ENCODE data around the gene SEMA6B. TPM values are rescaled to one million over a fixed set of nuclear protein-coding genes. Genes with fewer than 3 reads are reported as not detected.
"Not testable (repeated sequence)": the region's sequence is repeated elsewhere in the genome, so short reads cannot be mapped to it uniquely, and the experiment has no call there.

SEMA6B gene
- total RNA-seq, 1 donor from 2014 or later, result 6.9 TPM

DNA sequence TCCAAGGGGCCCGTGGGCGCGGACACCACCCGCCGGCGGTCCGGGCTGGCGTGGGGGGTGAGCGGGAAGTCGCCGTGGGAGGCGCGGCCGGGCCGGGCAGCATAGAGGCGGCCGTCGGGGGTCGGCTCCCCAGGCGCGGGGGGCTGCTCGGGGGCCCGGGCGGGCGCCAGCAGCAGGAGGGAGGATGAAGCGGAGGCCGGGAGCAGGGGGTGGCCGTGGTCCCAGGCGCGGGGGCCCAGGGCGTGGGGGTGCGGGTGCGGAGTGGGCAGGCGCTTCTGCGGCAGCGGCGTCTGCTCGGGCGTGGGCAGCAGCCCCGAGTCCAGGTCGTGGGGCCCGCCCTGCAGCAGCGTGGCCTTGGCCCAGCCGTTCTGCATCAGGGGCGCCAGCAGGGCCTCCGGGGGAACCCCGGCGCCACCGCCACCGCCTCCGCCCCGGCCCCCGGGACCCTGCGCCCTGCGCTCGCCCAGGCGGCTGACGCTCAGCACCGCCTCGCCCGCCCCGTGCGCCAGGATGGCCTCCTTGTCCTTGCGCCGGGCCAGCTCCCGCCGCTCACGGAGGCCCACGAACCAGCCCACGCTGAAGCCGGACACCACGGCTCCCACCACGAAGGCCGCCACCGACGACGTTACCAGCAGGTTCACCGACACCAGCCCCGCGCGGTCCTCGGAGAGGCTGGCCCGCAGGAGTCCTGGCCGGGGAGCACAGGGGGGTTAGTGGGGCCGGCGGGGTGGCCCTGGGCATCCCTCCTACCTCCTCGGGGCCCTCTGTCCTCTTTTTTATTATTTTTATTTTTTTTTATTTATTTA, 15.4 kb downstream of the SEMA6B start:
- DNase-seq (ENCODE audit: low spot score in 2 of 2, unreplicated experiment in 2 of 2), result no peak
- Mint-ChIP-seq H3K36me3 (no peaks in the 10 kb centered on the region), H3K27me3 (ENCODE audit: low read depth) (no peaks in the 10 kb centered on the region), H3K4me1 (no peaks in the 10 kb centered on the region), H3K4me3 (no peak overlapping the region), H3K27ac (no peak overlapping the region), H3K9me3 (no peaks in the 10 kb centered on the region)
- no peak for TF ChIP-seq CTCF (IDR thresholded peaks at IDR 0.05; ENCODE audit: unreplicated experiment)

DNA sequence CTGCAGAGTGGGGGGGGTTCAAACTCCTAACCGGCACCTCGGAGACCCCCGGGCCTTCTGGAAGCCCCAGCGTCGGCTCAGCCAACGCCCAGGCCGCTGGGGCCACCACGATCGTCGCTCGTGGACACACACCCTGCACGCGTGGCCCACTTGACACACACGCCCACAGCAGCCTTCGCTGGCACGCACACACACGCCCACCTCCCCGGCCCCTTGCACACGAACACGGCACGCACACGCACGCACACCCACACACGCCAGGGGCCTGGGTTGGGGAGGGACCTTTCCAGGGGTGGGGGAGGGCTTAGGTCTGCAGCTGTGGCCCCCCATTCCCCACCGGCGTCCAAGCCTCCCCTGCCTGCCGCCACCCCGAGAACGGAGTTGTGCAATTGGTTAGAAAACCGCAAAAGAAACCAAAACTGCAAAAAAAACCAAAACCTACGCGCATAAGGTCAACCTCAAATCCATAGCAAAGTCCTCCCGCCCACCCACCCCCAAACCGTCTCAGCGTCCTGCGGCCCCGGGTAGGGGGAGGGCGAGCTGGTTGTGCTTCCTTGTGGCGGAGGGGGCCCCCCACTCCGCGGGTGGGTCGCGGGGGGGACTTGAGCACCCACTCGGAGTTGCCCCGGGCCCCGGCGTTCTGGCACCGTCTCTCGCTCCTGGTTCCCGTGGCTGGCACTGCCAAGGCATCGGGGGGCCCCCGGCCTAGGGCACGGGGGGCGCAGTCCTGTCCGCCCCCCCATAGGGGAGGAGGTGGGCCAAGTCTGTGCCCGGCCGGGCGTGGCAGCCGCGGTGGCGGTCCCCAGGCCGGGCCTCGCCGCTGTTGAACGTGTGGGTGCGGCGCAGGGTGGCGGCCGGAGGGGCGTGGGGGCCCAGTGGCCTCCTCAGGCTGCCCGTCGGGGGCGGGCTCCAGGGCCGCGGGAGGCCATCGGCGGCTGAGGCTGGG, 16.3 kb downstream of the SEMA6B start:
- H3K27ac Mint-ChIP-seq, result no peak overlapping the region
- no peak for TF ChIP-seq CTCF (IDR thresholded peaks at IDR 0.05; ENCODE audit: unreplicated experiment)
- no peak for DNase-seq (ENCODE audit: low spot score in 2 of 2, unreplicated experiment in 2 of 2)
- no peaks in the 10 kb centered on the region for H3K27me3 Mint-ChIP-seq (ENCODE audit: low read depth)
- no peaks in the 10 kb centered on the region for H3K36me3 Mint-ChIP-seq
- H3K4me1 Mint-ChIP-seq, result no peaks in the 10 kb centered on the region
- no peak overlapping the region for H3K4me3 Mint-ChIP-seq
- no peaks in the 10 kb centered on the region for H3K9me3 Mint-ChIP-seq

DNA sequence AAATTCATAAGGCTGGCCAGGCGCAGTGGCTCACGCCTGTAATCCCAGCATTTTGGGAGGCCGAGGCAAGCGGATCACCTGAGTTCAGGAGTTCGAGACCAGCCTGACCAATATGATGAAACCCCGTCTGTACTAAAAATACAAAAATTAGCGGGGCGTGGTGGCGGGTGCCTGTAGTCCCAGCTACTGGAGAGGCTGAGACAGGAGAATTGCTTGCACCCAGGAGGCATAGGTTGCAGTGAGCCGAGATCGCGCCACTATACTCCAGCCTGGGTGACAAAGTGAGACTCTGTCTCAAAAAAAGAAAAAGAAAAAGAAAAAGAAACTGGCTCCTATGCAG, 17.7 kb downstream of the SEMA6B start:
- not testable (repeated sequence) for H3K9me3 Mint-ChIP-seq; H3K27me3 Mint-ChIP-seq (ENCODE audit: low read depth); H3K4me3 Mint-ChIP-seq; H3K27ac Mint-ChIP-seq; DNase-seq (ENCODE audit: low spot score in 2 of 2, unreplicated experiment in 2 of 2); H3K36me3 Mint-ChIP-seq; H3K4me1 Mint-ChIP-seq

- no peak for DNase-seq (ENCODE audit: low spot score in 2 of 2, unreplicated experiment in 2 of 2)
- no peak for TF ChIP-seq CTCF (IDR thresholded peaks at IDR 0.05; ENCODE audit: unreplicated experiment)
- Mint-ChIP-seq H3K4me1 (no peaks in the 10 kb centered on the region), H3K27me3 (ENCODE audit: low read depth) (no peaks in the 10 kb centered on the region), H3K4me3 (no peak overlapping the region), H3K9me3 (no peaks in the 10 kb centered on the region), H3K27ac (no peak overlapping the region), H3K36me3 (no peaks in the 10 kb centered on the region)
Measured at GRCh38 chr19:4541114-4541805, 18.2 kb downstream of the SEMA6B start.

DNA sequence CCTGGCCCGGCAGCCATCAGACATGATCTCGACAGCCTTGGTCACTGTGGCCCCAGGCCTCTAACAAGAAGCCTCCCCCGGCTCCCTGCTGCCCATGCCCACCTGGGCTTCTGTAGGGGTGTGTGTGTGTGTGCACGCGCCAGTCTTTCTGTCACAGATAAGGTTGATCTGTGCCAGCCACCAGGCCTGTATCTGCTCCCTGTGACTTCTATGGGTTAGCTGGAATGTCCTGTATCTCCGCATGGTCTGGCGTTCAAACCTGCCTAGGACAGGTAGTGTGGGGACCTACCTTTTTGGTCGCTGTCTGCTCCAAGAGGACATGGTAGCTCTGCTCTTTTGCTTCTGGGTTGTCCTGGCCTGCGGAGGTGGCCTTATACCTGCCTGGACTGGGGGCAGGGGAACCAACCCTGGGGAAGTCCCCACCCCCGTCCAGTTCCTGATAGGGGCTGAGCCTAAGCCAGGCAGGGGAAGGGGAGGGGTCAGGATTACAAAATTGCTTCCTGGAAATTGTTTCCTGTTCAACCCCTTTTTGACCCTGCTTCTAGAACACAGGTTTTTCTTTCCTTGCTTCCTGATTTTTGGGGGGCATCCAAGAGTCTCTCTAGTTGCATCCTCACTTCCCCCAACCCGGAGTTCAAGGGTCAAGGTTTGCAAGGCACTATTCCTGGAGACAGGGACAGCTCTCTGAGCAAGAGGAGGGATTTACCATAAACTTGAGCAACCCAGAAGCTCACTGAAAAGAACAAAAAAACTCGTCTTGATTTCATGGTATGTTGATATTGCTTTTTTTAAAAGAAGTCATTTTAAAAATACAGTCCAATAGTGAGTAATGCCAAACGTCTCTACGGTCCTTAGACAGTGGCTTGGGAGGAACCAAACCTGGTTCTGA, 19.5 kb downstream of the SEMA6B start, which contains the start of gene LRG1:
Gene LRG1 (minus strand): TSS at position 344 of the 889 bp plus-strand sequence. CDS start 23 bp downstream, at position 321.
- Mint-ChIP-seq H3K4me3 (no peak within 1 kb of the TSS), H3K27me3 (ENCODE audit: low read depth) (peaks cover 4% of the 10 kb centered on the region), H3K4me1 (peaks cover 4% of the 10 kb centered on the region), H3K36me3 (no peaks in the 10 kb centered on the region), H3K27ac (no peak within 1 kb of the TSS), H3K9me3 (no peaks in the 10 kb centered on the region)
- no peak for DNase-seq (ENCODE audit: low spot score in 2 of 2, unreplicated experiment in 2 of 2)
- TF ChIP-seq CTCF (IDR thresholded peaks at IDR 0.05; ENCODE audit: unreplicated experiment), result no peak
